ENCODE data around the gene UVRAG.

The UVRAG gene

DNA sequence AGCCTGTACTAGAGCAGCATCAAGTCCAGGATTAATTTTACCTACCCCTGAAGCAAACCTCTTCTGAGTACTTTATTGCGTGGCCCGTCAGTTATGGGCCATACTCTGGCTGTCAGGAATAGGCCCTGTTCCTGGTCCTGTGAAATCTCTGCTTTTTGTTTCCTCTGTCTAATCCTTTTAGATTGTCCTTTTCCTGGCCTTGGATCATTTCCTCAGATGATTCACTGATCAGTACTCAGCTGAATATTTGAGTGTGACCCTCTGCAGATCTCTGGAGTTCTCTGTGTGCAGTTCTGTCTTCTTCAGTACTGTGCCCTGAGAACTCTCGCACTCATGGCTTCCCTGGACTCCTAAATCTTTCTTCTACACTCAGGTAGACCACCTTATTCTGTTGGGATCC, 123.5 kb downstream of the UVRAG start:
- Histone ChIP-seq H3K4me1 (ENCODE audit: control insufficient read depth, insufficient read depth, low read length) (no peaks in the 10 kb centered on the region), H3K36me3 (ENCODE audit: control insufficient read depth in 2 of 2, insufficient read depth in 1 of 2, low read length in 2 of 2) (no peaks in the 10 kb centered on the region), H3K4me3 (ENCODE audit: low read depth, low read length) (no peak overlapping the region), H3K27ac (ENCODE audit: extremely low read depth, low read depth, low read length) (no peak overlapping the region), H3K9me3 (ENCODE audit: control insufficient read depth, insufficient read depth, low read depth, low read length) (no peaks in the 10 kb centered on the region)
- ChIA-PET POLR2A (no interaction called here), CTCF (no interaction called here)
- TF ChIP-seq ZNF792 (tag by site-specific recombination; IDR thresholded peaks at IDR 0.05), result no peak
- TF ChIP-seq ZNF707 (tag by site-specific recombination; IDR thresholded peaks at IDR 0.05), result no peak
- TF ChIP-seq ZNF558 (tag by site-specific recombination; IDR thresholded peaks at IDR 0.05), result no peak
- no peak for TF ChIP-seq GLIS1 (tag by site-specific recombination; IDR thresholded peaks at IDR 0.05)
- no peak for TF ChIP-seq FEZF1 (tag by site-specific recombination; IDR thresholded peaks at IDR 0.05)
- no peak for TF ChIP-seq ZNF629 (tag by site-specific recombination; IDR thresholded peaks at IDR 0.05)
- TF ChIP-seq ZNF658 (tag by site-specific recombination; IDR thresholded peaks at IDR 0.05), result no peak
- no peak for TF ChIP-seq SALL2 (tag by site-specific recombination; IDR thresholded peaks at IDR 0.05; ENCODE audit: borderline replicate concordance)
- no peak for TF ChIP-seq ZNF335 (tag by site-specific recombination; conservative IDR thresholded peaks at IDR 0.05)
- no peak for TF ChIP-seq ZNF514 (tag by site-specific recombination; IDR thresholded peaks at IDR 0.05)
- no peak for TF ChIP-seq ZNF37A (tag by site-specific recombination; IDR thresholded peaks at IDR 0.05)

DNA sequence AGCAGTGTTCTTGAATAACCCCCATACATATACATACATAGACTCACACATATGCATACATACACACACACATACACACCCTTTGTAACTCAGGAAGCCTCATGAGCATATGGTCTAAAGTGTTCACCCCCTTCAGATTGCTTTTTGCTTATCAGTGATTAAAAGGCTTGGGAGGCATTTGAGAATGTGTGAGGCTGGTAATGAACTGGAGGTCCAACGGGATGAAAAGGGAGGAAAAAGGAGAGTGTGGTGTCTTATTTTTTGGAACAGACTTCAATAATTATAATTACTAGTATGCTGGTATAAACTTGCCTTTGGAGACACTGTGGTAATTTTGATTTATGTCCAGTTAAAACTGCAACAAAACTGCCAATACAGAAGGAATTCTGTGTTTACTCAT, 124.5 kb downstream of the UVRAG start:
- Histone ChIP-seq H3K36me3 (ENCODE audit: control insufficient read depth in 2 of 2, insufficient read depth in 1 of 2, low read length in 2 of 2) (no peaks in the 10 kb centered on the region), H3K4me3 (ENCODE audit: low read depth, low read length) (no peak overlapping the region), H3K4me1 (ENCODE audit: control insufficient read depth, insufficient read depth, low read length) (no peaks in the 10 kb centered on the region), H3K9me3 (ENCODE audit: control insufficient read depth, insufficient read depth, low read depth, low read length) (no peaks in the 10 kb centered on the region), H3K27ac (ENCODE audit: extremely low read depth, low read depth, low read length) (no peak overlapping the region)
- TF ChIP-seq, protein P1, sequence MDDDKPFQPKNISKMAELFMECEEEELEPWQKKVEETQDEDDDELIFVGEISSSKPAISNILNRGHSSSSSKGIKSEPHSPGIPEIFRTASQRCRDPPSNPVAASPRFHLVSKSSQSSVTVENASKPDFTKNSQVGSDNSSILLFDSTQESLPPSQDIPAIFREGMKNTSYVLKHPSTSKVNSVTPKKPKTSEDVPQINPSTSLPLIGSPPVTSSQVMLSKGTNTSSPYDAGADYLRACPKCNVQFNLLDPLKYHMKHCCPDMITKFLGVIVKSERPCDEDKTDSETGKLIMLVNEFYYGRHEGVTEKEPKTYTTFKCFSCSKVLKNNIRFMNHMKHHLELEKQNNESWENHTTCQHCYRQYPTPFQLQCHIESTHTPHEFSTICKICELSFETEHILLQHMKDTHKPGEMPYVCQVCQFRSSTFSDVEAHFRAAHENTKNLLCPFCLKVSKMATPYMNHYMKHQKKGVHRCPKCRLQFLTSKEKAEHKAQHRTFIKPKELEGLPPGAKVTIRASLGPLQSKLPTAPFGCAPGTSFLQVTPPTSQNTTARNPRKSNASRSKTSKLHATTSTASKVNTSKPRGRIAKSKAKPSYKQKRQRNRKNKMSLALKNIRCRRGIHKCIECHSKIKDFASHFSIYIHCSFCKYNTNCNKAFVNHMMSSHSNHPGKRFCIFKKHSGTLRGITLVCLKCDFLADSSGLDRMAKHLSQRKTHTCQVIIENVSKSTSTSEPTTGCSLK (tag by site-specific recombination; IDR thresholded peaks at IDR 0.05), result no peak
- TF ChIP-seq ZNF16 (tag by site-specific recombination; IDR thresholded peaks at IDR 0.05; ENCODE audit: low read depth) (no peak), ZBTB48 (tag by site-specific recombination; IDR thresholded peaks at IDR 0.05) (no peak), ZSCAN16 (tag by site-specific recombination; IDR thresholded peaks at IDR 0.05) (no peak), ZNF404 (tag by site-specific recombination; IDR thresholded peaks at IDR 0.05) (no peak), ZIC2 (tag by site-specific recombination; IDR thresholded peaks at IDR 0.05) (no peak), KLF16 (tag by site-specific recombination; IDR thresholded peaks at IDR 0.05) (no peak), ZNF2 (tag by site-specific recombination; IDR thresholded peaks at IDR 0.05) (no peak), ZNF747 (tag by site-specific recombination; IDR thresholded peaks at IDR 0.05) (no peak), ZNF600 (tag by site-specific recombination; IDR thresholded peaks at IDR 0.05) (no peak), ZBTB8A (tag by site-specific recombination; IDR thresholded peaks at IDR 0.05) (no peak), ZFHX2 (tag by site-specific recombination; conservative IDR thresholded peaks at IDR 0.05) (no peak), ZNF37A (tag by site-specific recombination; IDR thresholded peaks at IDR 0.05) (no peak), ZNF624 (tag by site-specific recombination; IDR thresholded peaks at IDR 0.05) (no peak), ZNF585B (tag by site-specific recombination; IDR thresholded peaks at IDR 0.05) (no peak), ZNF677 (tag by site-specific recombination; IDR thresholded peaks at IDR 0.05) (no peak)
- TF ChIP-seq, protein P2, sequence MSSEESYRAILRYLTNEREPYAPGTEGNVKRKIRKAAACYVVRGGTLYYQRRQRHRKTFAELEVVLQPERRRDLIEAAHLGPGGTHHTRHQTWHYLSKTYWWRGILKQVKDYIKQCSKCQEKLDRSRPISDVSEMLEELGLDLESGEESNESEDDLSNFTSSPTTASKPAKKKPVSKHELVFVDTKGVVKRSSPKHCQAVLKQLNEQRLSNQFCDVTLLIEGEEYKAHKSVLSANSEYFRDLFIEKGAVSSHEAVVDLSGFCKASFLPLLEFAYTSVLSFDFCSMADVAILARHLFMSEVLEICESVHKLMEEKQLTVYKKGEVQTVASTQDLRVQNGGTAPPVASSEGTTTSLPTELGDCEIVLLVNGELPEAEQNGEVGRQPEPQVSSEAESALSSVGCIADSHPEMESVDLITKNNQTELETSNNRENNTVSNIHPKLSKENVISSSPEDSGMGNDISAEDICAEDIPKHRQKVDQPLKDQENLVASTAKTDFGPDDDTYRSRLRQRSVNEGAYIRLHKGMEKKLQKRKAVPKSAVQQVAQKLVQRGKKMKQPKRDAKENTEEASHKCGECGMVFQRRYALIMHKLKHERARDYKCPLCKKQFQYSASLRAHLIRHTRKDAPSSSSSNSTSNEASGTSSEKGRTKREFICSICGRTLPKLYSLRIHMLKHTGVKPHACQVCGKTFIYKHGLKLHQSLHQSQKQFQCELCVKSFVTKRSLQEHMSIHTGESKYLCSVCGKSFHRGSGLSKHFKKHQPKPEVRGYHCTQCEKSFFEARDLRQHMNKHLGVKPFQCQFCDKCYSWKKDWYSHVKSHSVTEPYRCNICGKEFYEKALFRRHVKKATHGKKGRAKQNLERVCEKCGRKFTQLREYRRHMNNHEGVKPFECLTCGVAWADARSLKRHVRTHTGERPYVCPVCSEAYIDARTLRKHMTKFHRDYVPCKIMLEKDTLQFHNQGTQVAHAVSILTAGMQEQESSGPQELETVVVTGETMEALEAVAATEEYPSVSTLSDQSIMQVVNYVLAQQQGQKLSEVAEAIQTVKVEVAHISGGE (tag by site-specific recombination; conservative IDR thresholded peaks at IDR 0.05; ENCODE audit: low read depth), result no peak
- TF ChIP-seq, protein P3, sequence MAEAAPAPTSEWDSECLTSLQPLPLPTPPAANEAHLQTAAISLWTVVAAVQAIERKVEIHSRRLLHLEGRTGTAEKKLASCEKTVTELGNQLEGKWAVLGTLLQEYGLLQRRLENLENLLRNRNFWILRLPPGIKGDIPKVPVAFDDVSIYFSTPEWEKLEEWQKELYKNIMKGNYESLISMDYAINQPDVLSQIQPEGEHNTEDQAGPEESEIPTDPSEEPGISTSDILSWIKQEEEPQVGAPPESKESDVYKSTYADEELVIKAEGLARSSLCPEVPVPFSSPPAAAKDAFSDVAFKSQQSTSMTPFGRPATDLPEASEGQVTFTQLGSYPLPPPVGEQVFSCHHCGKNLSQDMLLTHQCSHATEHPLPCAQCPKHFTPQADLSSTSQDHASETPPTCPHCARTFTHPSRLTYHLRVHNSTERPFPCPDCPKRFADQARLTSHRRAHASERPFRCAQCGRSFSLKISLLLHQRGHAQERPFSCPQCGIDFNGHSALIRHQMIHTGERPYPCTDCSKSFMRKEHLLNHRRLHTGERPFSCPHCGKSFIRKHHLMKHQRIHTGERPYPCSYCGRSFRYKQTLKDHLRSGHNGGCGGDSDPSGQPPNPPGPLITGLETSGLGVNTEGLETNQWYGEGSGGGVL (tag by site-specific recombination; IDR thresholded peaks at IDR 0.05), result no peak
- TF ChIP-seq, protein P4, sequence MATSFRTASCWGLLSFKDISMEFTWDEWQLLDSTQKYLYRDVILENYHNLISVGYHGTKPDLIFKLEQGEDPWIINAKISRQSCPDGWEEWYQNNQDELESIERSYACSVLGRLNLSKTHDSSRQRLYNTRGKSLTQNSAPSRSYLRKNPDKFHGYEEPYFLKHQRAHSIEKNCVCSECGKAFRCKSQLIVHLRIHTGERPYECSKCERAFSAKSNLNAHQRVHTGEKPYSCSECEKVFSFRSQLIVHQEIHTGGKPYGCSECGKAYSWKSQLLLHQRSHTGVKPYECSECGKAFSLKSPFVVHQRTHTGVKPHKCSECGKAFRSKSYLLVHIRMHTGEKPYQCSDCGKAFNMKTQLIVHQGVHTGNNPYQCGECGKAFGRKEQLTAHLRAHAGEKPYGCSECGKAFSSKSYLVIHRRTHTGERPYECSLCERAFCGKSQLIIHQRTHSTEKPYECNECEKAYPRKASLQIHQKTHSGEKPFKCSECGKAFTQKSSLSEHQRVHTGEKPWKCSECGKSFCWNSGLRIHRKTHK (tag by site-specific recombination; IDR thresholded peaks at IDR 0.05), result no peak
- CTCF ChIA-PET, result interaction anchor here (0.6 kb wide), 1 partner anchor 9 kb away, joined by 4 read pairs; no protein-coding TSS in a partner anchor
- POLR2A ChIA-PET, result no interaction called here

All from HEK293 (cell line).